Neural progenitor cell (in vitro differentiated cells): ENCODE data around the gene AIFM3. TPM values are rescaled to one million over a fixed set of nuclear protein-coding genes. Genes with fewer than 3 reads are reported as not detected.
A peak's percentile ranks its signal among the peaks of the same experiment; 100 is the strongest.

Experiments
- DNase-seq: peaks from one replicate; pipeline ENCODE4 v3.0.0-alpha.2; 2016; ENCODE audit warnings: low spot score
- H2AFZ ChIP-seq: fragments of 200-600 bp; sonication (generic); replicated peaks from 2 replicates; pipeline ENCODE4 v1.6.1; 2016; ENCODE audit warnings: antibody characterized with exemption
- H3F3A ChIP-seq: fragments of 200-600 bp; sonication (generic); 2 replicates; pipeline ENCODE4 v1.6.1; 2016; ENCODE audit warnings: antibody characterized with exemption, low read depth
- H3K27ac ChIP-seq: fragments of 200-600 bp; sonication (generic); 2 replicates; pipeline ENCODE4 v1.5.1; 2016; ENCODE audit warnings: mild to moderate bottlenecking
- H3K27me3 ChIP-seq: fragments of 200-600 bp; sonication (generic); 2 replicates; pipeline ENCODE4 v1.6.1; 2016; ENCODE audit warnings: mild to moderate bottlenecking, moderate library complexity
- H3K36me3 ChIP-seq: fragments of 200-600 bp; sonication (generic); 2 replicates; pipeline ENCODE4 v1.5.1; 2016
- H3K4me1 ChIP-seq: fragments of 200-600 bp; sonication (generic); 2 replicates; pipeline ENCODE4 v1.6.1; 2016; ENCODE audit warnings: mixed run types
- H3K4me2 ChIP-seq: fragments of 200-600 bp; sonication (generic); 2 replicates; pipeline ENCODE4 v1.6.1; 2016
- H3K4me3 ChIP-seq: fragments of 200-600 bp; sonication (generic); 2 replicates; pipeline ENCODE4 v1.5.1; 2016
- H3K79me2 ChIP-seq: fragments of 200-600 bp; sonication (generic); 2 replicates; pipeline ENCODE4 v1.6.1; 2016; ENCODE audit warnings: low read depth
- H3K9ac ChIP-seq: fragments of 200-600 bp; sonication (generic); 2 replicates; pipeline ENCODE4 v1.6.1; 2016
- H3K9me3 ChIP-seq: fragments of 200-600 bp; sonication (generic); 2 replicates; pipeline ENCODE4 v1.5.1; 2016; ENCODE audit warnings: low read depth
- H4K20me1 ChIP-seq: fragments of 200-600 bp; sonication (generic); 2 replicates; pipeline ENCODE4 v1.6.1; 2016; ENCODE audit warnings: low read depth
- H3K27ac Mint-ChIP-seq: 3 replicates; pipeline ENCODE4 v1.8.0; 2021; ENCODE audit warnings: mixed read lengths
- H3K27me3 Mint-ChIP-seq: 2 replicates; pipeline ENCODE4 v1.8.0; 2022; ENCODE audit warnings: low read depth, mild to moderate bottlenecking, inconsistent platforms, moderate library complexity, mixed read lengths; ENCODE audit not compliant: insufficient read depth
- H3K36me3 Mint-ChIP-seq: 3 replicates; pipeline ENCODE4 v1.8.0; 2021; ENCODE audit warnings: mixed read lengths
- H3K4me1 Mint-ChIP-seq: 3 replicates; pipeline ENCODE4 v1.8.0; 2021; ENCODE audit warnings: mixed read lengths
- H3K4me3 Mint-ChIP-seq: 3 replicates; pipeline ENCODE4 v1.8.0; 2021; ENCODE audit warnings: mild to moderate bottlenecking, moderate library complexity, mixed read lengths
- H3K9me3 Mint-ChIP-seq: 3 replicates; pipeline ENCODE4 v1.8.0; 2020; ENCODE audit warnings: mixed read lengths
- EZH2 ChIP-seq: fragments of 200-600 bp; sonication (generic); IDR thresholded peaks from 2 replicates; pipeline ENCODE4 v1.6.1; 2017; ENCODE audit warnings: antibody characterized with exemption, mild to moderate bottlenecking, moderate library complexity
- EZH2phosphoT487 ChIP-seq: fragments of 200-600 bp; sonication (generic); IDR thresholded peaks from 2 replicates; pipeline ENCODE4 v1.6.1; 2017; ENCODE audit warnings: antibody characterized with exemption
- total RNA-seq: library from RNA; depleted of rRNA; stranded (reverse); fragments of >200 nt; gene quantifications from 2 replicates; pipeline ENCODE4 v1.2.3, GENCODE V29; 2015; ENCODE audit warnings: low replicate concordance
- TF ChIP-seq, protein P1 (sequence below): fragments of 200-600 bp; sonication (generic); IDR thresholded peaks from 2 replicates; pipeline ENCODE4 v1.5.1; 2017; ENCODE audit warnings: antibody characterized with exemption, mild to moderate bottlenecking

AIFM3 gene
- total RNA-seq, 1 donor from 2014 or later: 4.3 TPM

DNA sequence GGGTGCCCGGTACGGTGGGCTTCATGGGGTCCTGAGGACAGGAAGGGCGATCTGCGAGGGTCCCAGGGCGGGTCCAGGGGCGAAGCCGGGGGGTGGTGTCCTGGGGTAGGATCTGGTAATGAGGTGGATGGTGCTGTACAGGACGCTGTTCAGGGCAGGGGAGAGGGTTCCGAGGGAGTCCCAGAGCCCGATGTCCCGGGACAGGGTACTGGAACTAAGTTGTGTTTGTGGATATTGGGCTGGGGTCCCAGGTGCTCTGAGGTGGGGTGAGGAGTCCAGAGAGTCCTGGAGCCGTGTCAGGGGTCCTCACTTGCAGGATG is 15.5 kb downstream of the AIFM3 start:
- Mint-ChIP-seq H3K4me3 (peak overlapping the region; percentile 99), H3K4me1 (peaks cover 26% of the 10 kb centered on the region), H3K9me3 (no peaks in the 10 kb centered on the region), H3K36me3 (peaks cover 12% of the 10 kb centered on the region), H3K27me3 (peaks cover 7% of the 10 kb centered on the region), H3K27ac (peak overlapping the region; percentile 97)
- no peaks in the 10 kb centered on the region for H3K27me3 ChIP-seq
- TF ChIP-seq EZH2 (no peak), EZH2phosphoT487 (no peak)
- TF ChIP-seq, protein P1, sequence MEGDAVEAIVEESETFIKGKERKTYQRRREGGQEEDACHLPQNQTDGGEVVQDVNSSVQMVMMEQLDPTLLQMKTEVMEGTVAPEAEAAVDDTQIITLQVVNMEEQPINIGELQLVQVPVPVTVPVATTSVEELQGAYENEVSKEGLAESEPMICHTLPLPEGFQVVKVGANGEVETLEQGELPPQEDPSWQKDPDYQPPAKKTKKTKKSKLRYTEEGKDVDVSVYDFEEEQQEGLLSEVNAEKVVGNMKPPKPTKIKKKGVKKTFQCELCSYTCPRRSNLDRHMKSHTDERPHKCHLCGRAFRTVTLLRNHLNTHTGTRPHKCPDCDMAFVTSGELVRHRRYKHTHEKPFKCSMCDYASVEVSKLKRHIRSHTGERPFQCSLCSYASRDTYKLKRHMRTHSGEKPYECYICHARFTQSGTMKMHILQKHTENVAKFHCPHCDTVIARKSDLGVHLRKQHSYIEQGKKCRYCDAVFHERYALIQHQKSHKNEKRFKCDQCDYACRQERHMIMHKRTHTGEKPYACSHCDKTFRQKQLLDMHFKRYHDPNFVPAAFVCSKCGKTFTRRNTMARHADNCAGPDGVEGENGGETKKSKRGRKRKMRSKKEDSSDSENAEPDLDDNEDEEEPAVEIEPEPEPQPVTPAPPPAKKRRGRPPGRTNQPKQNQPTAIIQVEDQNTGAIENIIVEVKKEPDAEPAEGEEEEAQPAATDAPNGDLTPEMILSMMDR: no peak
- H3K36me3 ChIP-seq: no peaks in the 10 kb centered on the region
- peak overlapping the region; percentile 75 for H2AFZ ChIP-seq
- H3K4me2 ChIP-seq: peak overlapping the region; percentile 92
- H3K9me3 ChIP-seq: no peaks in the 10 kb centered on the region
- H4K20me1 ChIP-seq: no peaks in the 10 kb centered on the region
- no peak overlapping the region for H3K27ac ChIP-seq
- H3F3A ChIP-seq: peaks cover 28% of the 10 kb centered on the region
- peaks cover 22% of the 10 kb centered on the region for H3K79me2 ChIP-seq
- DNase-seq: no peak
- H3K4me3 ChIP-seq: peak overlapping the region; percentile 66
- peaks cover 24% of the 10 kb centered on the region for H3K4me1 ChIP-seq
- H3K9ac ChIP-seq: peak overlapping the region; percentile 54

DNA sequence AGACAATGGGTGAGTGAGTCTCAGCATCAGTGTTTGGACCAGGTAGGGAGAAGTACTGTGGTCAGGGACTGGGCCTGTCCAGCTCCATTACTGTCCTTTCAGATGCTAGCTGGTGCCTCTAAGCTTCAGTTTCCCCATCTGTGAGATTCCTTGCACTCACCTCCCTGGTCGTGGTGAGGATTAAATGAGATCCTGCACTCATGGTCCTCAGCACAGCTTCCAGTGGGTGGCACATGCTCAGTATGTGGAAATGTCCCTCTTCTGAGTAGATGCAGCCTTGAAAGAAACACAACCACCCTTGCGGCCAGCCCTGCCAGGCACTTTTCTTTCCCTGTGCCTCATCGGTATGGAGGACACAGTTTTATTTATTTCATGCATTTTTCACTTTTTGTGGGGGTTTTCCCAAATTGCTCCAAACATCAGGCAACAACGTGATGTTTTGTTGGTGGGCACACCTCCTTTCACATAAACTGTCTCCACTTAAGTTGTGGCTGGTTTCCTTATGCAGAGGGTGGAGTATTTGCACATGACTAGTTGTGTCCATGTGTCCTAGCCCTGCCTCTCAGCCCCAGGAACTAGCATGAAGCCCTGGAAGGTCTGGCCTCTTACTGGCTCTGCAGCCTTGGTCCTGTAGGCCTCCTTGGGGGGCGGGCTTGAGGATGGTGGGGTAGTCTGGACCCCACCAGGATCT is 16.2 kb downstream of the AIFM3 start:
- Histone ChIP-seq H3F3A (peaks cover 28% of the 10 kb centered on the region), H3K4me1 (peaks cover 24% of the 10 kb centered on the region), H3K36me3 (no peaks in the 10 kb centered on the region), H3K4me2 (peak overlapping the region; percentile 92), H4K20me1 (no peaks in the 10 kb centered on the region), H3K27ac (no peak overlapping the region), H3K4me3 (peak overlapping the region; percentile 66), H2AFZ (no peak overlapping the region), H3K9me3 (no peaks in the 10 kb centered on the region), H3K9ac (no peak overlapping the region), H3K27me3 (no peaks in the 10 kb centered on the region), H3K79me2 (peaks cover 22% of the 10 kb centered on the region)
- Mint-ChIP-seq H3K9me3 (no peaks in the 10 kb centered on the region), H3K36me3 (peaks cover 12% of the 10 kb centered on the region), H3K4me3 (peak overlapping the region; percentile 99), H3K27me3 (peaks cover 5% of the 10 kb centered on the region), H3K4me1 (peaks cover 26% of the 10 kb centered on the region), H3K27ac (peak overlapping the region; percentile 97)
- DNase-seq: no peak
- TF ChIP-seq, protein P1: no peak
- no peak for TF ChIP-seq EZH2
- no peak for TF ChIP-seq EZH2phosphoT487

DNA sequence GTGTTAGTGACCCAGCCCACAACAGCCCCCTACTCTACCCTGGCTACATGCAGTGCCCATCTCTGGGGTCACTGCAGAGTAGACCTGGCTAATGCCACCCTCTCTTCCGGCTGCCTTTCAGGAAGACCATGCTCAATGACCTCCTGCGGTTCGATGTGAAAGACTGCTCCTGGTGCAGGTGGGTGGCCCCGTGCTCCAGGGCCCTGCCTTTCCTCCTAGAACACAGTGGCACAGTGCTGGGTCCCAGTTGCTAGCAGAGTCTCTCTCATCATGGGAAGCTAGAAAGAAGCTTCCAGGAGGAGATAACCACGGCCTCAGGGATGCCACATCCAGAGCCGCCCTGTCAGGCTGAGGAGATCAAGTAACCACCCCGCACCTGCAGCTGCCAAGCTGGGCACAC is 18.7 kb downstream of the AIFM3 start:
- no peak overlapping the region for H2AFZ ChIP-seq
- no peaks in the 10 kb centered on the region for H4K20me1 ChIP-seq
- H3K9me3 ChIP-seq: no peaks in the 10 kb centered on the region
- Mint-ChIP-seq H3K4me3 (no peak overlapping the region), H3K27me3 (peaks cover 2% of the 10 kb centered on the region), H3K36me3 (peaks cover 12% of the 10 kb centered on the region), H3K27ac (no peak overlapping the region), H3K9me3 (no peaks in the 10 kb centered on the region), H3K4me1 (peaks cover 22% of the 10 kb centered on the region)
- TF ChIP-seq EZH2 (no peak), EZH2phosphoT487 (no peak)
- TF ChIP-seq, protein P1: no peak
- H3K27me3 ChIP-seq: no peaks in the 10 kb centered on the region
- H3K4me3 ChIP-seq: no peak overlapping the region
- no peak for DNase-seq
- no peaks in the 10 kb centered on the region for H3K36me3 ChIP-seq
- peaks cover 14% of the 10 kb centered on the region for H3K4me1 ChIP-seq
- no peak overlapping the region for H3K9ac ChIP-seq
- peaks cover 8% of the 10 kb centered on the region for H3F3A ChIP-seq
- H3K27ac ChIP-seq: no peak overlapping the region
- peaks cover 21% of the 10 kb centered on the region for H3K79me2 ChIP-seq
- H3K4me2 ChIP-seq: no peak overlapping the region
